Brain microvascular endothelial cell (primary cell): Measurements from ENCODE around the gene PIPOX.

Experiments used
- DNase-seq: peaks from one replicate; pipeline ENCODE4 v3.0.0-alpha.2; 2020
- H3K27ac ChIP-seq: fragments of 250-450 bp; sonication (Bioruptor Pico); 2 replicates; pipeline ENCODE4 v1.5.1; 2020; ENCODE audit warnings: mild to moderate bottlenecking, moderate library complexity
- H3K27me3 ChIP-seq: fragments of 250-450 bp; sonication (Bioruptor Pico); replicated peaks from 2 replicates; pipeline ENCODE4 v1.5.1; 2020; ENCODE audit warnings: mild to moderate bottlenecking
- H3K36me3 ChIP-seq: fragments of 250-450 bp; sonication (Bioruptor Pico); replicated peaks from 2 replicates; pipeline ENCODE4 v1.5.1; 2020; ENCODE audit warnings: mild to moderate bottlenecking
- H3K4me3 ChIP-seq: 2 replicates; pipeline ENCODE4 v1.5.1; 2011; ENCODE audit warnings: low read depth, mild to moderate bottlenecking, control low read depth, low read length, moderate library complexity
- CTCF ChIP-seq: IDR thresholded peaks from 2 replicates; pipeline ENCODE4 v1.5.1; 2011; ENCODE audit warnings: low read depth, mild to moderate bottlenecking, moderate library complexity, low read length, control low read depth, inconsistent platforms; ENCODE audit errors: missing control alignments
- in situ Hi-C: cut with HindIII; loops from 2 replicates; pipeline ENCODE4 v1.10.0; 2017; ENCODE audit warnings: low sequenced_read_pairs, low pct_ligation_motif_present

The PIPOX gene

DNA sequence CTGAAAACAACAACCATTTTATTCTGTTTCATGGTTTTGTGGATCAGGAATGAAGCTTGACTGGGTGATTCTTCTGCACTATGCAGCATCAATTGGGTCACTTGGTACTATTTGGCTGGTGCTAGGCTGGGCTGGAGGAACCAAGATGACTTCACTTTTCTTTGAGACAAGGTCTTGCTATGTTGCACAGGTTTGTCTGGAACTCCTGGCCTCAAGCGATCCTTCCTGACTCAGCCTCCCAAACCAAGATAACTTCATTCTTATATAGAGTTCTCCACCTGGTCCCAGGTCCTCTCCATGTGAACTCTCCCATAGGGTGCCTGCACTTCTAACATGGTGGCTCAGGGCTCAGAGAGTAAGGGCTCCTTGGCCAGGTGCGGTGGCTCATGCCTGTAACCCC, 1.9 kb upstream of the PIPOX start:
- Histone ChIP-seq H3K27me3 (peaks cover 18% of the 10 kb centered on the region), H3K4me3 (no peak overlapping the region), H3K27ac (no peak overlapping the region), H3K36me3 (no peaks in the 10 kb centered on the region)
- TF ChIP-seq CTCF, result no peak
- in situ Hi-C loops, result no loop called here
- no peak for DNase-seq

GRCh38 chr17:29041571-29041970, 1.4 kb upstream of the PIPOX start:
- in situ Hi-C loops, result no loop called here
- DNase-seq, result no peak
- no peak for TF ChIP-seq CTCF
- H3K27me3 ChIP-seq, result peaks cover 19% of the 10 kb centered on the region
- H3K4me3 ChIP-seq, result no peak overlapping the region
- H3K27ac ChIP-seq, result no peak overlapping the region
- no peaks in the 10 kb centered on the region for H3K36me3 ChIP-seq

DNA sequence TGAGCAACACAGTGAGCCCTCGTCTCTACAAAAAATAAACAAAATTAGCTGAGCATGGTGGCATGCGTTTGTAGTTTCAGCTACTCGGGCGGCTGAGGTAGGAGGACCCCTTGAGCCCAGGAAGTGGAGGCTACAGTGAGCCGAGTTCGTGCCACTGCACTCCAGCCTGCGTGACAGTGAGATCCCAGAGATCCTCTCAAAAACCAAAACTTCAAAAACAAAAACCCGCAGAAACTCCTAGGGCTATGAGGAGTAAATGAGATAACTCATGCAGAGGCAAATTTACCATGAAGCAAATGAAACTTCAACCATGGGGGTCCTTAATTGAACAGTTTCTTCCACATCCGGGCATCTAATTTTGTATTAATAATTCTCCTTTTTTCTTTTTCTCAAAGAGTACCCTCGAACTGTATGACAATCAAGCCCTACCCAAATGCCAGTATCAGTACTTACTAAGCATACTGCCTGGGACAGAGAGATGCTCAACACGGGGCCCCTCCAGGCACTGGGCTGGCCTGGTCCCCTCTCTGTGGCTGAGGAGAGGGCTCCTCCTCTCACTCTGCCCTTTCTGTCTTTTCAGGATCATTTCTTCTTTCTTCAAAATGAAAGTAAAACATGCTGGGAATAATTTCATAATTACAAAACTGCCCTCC, 789 bp upstream of the PIPOX start:
- no peak overlapping the region for H3K4me3 ChIP-seq
- no peak for DNase-seq
- TF ChIP-seq CTCF, result no peak
- H3K36me3 ChIP-seq, result no peaks in the 10 kb centered on the region
- in situ Hi-C loops, result no loop called here
- no peak overlapping the region for H3K27ac ChIP-seq
- H3K27me3 ChIP-seq, result peaks cover 16% of the 10 kb centered on the region

- in situ Hi-C loops, result no loop called here
- no peak for TF ChIP-seq CTCF
- Histone ChIP-seq H3K27me3 (peaks cover 5% of the 10 kb centered on the region), H3K27ac (no peak overlapping the region), H3K4me3 (no peak overlapping the region), H3K36me3 (no peaks in the 10 kb centered on the region)
- no peak for DNase-seq
Observed at GRCh38 chr17:29043539-29044145, 701 bp downstream of the PIPOX start.

- no peak for DNase-seq
- no peak for TF ChIP-seq CTCF
- peaks cover 9% of the 10 kb centered on the region for H3K27me3 ChIP-seq
- H3K36me3 ChIP-seq, result no peaks in the 10 kb centered on the region
- H3K4me3 ChIP-seq, result no peak overlapping the region
- in situ Hi-C loops, result no loop called here
- H3K27ac ChIP-seq, result no peak overlapping the region
Observed at GRCh38 chr17:29045026-29045425, 2.1 kb downstream of the PIPOX start.
